Esophagus muscularis mucosa (tissue), 4 donors: ENCODE data around the gene ANKRD65. TPM values are rescaled to one million over a fixed set of nuclear protein-coding genes. Genes with fewer than 3 reads are reported as not detected.

Source experiments
- DNase-seq: peaks from one replicate; pipeline ENCODE4 v3.0.0-alpha.2; 2017; ENCODE audit errors: extremely low spot score
- H3K27ac ChIP-seq, 4 donors: fragments of 200-600 bp; sonication (generic); replicated peaks in 1 of 4; 1 replicate in 3 of 4; 2 replicates in 1 of 4; pipeline ENCODE4 v1.5.1; 2016 to 2019; ENCODE audit warnings: mild to moderate bottlenecking in 1 of 4
- H3K27me3 ChIP-seq, 4 donors: fragments of 200-600 bp; sonication (generic); one replicate each; pipeline versions ENCODE4 v1.5.1 to v1.6.0; 2016 to 2019
- H3K36me3 ChIP-seq, 4 donors: fragments of 200-600 bp; sonication (generic); one replicate each; pipeline ENCODE4 v1.5.1; 2016 to 2019
- H3K4me1 ChIP-seq, 4 donors: fragments of 200-600 bp; sonication (generic); one replicate each; pipeline ENCODE4 v1.5.1; 2016 to 2019
- H3K4me3 ChIP-seq, 4 donors: fragments of 200-600 bp; sonication (generic); 1 replicate in 2 of 4; 2 replicates in 2 of 4; pipeline ENCODE4 v1.5.1; 2016 to 2019; ENCODE audit warnings: mild to moderate bottlenecking in 4 of 4, moderate library complexity in 1 of 4
- H3K9me3 ChIP-seq, 4 donors: fragments of 200-600 bp; sonication (generic); 1 replicate in 3 of 4; 2 replicates in 1 of 4; pipeline ENCODE4 v1.5.1; 2016 to 2019
- CTCF ChIP-seq, 3 experiments: fragments of 200-600 bp in 2 of 3; fragments of 450-650 bp in 1 of 3; sonication (generic) in 2 of 3; IDR thresholded peaks; one replicate each; pipeline ENCODE4 v1.5.1; 2017 to 2019; ENCODE audit warnings: antibody characterized with exemption in 3 of 3, mild to moderate bottlenecking in 2 of 3, moderate library complexity in 1 of 3
- EP300 ChIP-seq: sonication (generic); formaldehyde crosslinking; IDR thresholded peaks from one replicate; pipeline ENCODE4 v1.6.1; 2017; ENCODE audit warnings: antibody characterized with exemption
- POLR2A ChIP-seq: fragments of 450-650 bp; IDR thresholded peaks from one replicate; pipeline ENCODE4 v1.6.1; 2017; ENCODE audit warnings: antibody characterized with exemption, moderate library complexity, mild to moderate bottlenecking, low read depth
- POLR2AphosphoS5 ChIP-seq, 2 donors: sonication (generic); formaldehyde crosslinking; IDR thresholded peaks; one replicate each; pipeline ENCODE4 v1.6.1; 2017; ENCODE audit warnings: antibody characterized with exemption in 2 of 2
- WGBS: methylation state at CpG from one replicate; pipeline ENCODE4 v1.1.5; 2018; 5-methylcytosine and 5-hydroxymethylcytosine counted together
- intact Hi-C: fragments of 100-400 bp; cut with DNase I; formaldehyde crosslinking; loops from one replicate; pipeline ENCODE4 v1.15.1; 2023
- total RNA-seq, 4 donors: library from RNA; depleted of rRNA; stranded (reverse); fragments of >200 nt; gene quantifications; one replicate each; pipeline versions ENCODE4 v1.1.0 to v1.2.1, GENCODE V29; 2016

Gene ANKRD65
- total RNA-seq, 4 donors from 2014 or later, result 8.1 to 19.2 (median 9.8) TPM

GRCh38 chr1:1402072-1402900 lies 18.8 kb downstream of the ANKRD65 start:
- Histone ChIP-seq H3K27ac (peak overlapping the region in 1 of 4 donors; percentile 1), H3K36me3 (peaks cover 34 to 72% (median 64%) of the 10 kb centered on the region in 4 donors), H3K4me1 (peaks cover 38 to 70% (median 53%) of the 10 kb centered on the region in 4 donors)

GRCh38 chr1:1401457-1402010 lies 19.5 kb downstream of the ANKRD65 start:
- Histone ChIP-seq H3K9me3 (no peaks in the 10 kb centered on the region), H3K4me1 (peaks cover 45 to 75% (median 54%) of the 10 kb centered on the region in 4 donors), H3K36me3 (peaks cover 39 to 79% (median 71%) of the 10 kb centered on the region in 4 donors), H3K4me3 (no peak overlapping the region), H3K27me3 (no peaks in the 10 kb centered on the region), H3K27ac (no peak overlapping the region)
- intact Hi-C loops, result loop anchor here (2.0 kb wide), 1 partner anchor 39 kb away; no protein-coding TSS in a partner anchor
- no peak for DNase-seq
- no peak for TF ChIP-seq POLR2A
- TF ChIP-seq CTCF (IDR thresholded peaks at IDR 0.05), result no peak
- TF ChIP-seq POLR2AphosphoS5 (IDR thresholded peaks at IDR 0.05), result no peak
- no peak for TF ChIP-seq EP300
- WGBS, result 89% methylated on average over 7 of the region's 7 CpGs

More at GRCh38 chr1:1402072-1402900, 18.8 kb downstream of the ANKRD65 start:
- intact Hi-C loops, result loop anchor here (2.0 kb wide), 1 partner anchor 39 kb away; no protein-coding TSS in a partner anchor
- no peak for TF ChIP-seq POLR2AphosphoS5 (IDR thresholded peaks at IDR 0.05)
- TF ChIP-seq CTCF (IDR thresholded peaks at IDR 0.05), result peak in 1 of 3 experiments; percentile 43
- 69% methylated on average over 19 of the region's 20 CpGs for WGBS
- Histone ChIP-seq H3K4me3 (no peak overlapping the region), H3K9me3 (no peaks in the 10 kb centered on the region), H3K27me3 (no peaks in the 10 kb centered on the region)
- DNase-seq, result no peak

- intact Hi-C loops, result no loop called here
- no peak for TF ChIP-seq POLR2A
- no peak for TF ChIP-seq EP300
- TF ChIP-seq CTCF (IDR thresholded peaks at IDR 0.05), result no peak
- TF ChIP-seq POLR2AphosphoS5 (IDR thresholded peaks at IDR 0.05), result no peak
- Histone ChIP-seq H3K27me3 (no peaks in the 10 kb centered on the region), H3K4me3 (peak overlapping the region; percentile 87 to 100 (median 97)), H3K4me1 (peaks cover 44 to 70% (median 52%) of the 10 kb centered on the region in 4 donors), H3K36me3 (peaks cover 39 to 80% (median 77%) of the 10 kb centered on the region in 4 donors), H3K27ac (peak overlapping the region in 3 of 4 donors; percentile 85 to 92 (median 88)), H3K9me3 (no peaks in the 10 kb centered on the region)
- WGBS, result 84% methylated on average over 15 of the region's 22 CpGs
- DNase-seq, result no peak
These were observed 20.3 kb downstream of the ANKRD65 start for GRCh38 chr1:1400576-1401456.

- Histone ChIP-seq H3K4me1 (peaks cover 44 to 69% (median 51%) of the 10 kb centered on the region in 4 donors), H3K36me3 (peaks cover 40 to 80% (median 78%) of the 10 kb centered on the region in 4 donors), H3K9me3 (no peaks in the 10 kb centered on the region), H3K4me3 (peak overlapping the region; percentile 87 to 100 (median 97)), H3K27me3 (no peaks in the 10 kb centered on the region), H3K27ac (peak overlapping the region; percentile 85 to 92 (median 88))
- 22% methylated on average over 9 of the region's 34 CpGs for WGBS
- intact Hi-C loops, result loop anchor here (2.0 kb wide), 1 partner anchor 25 kb away; the partner anchor contains the start of gene AURKAIP1
- TF ChIP-seq CTCF (IDR thresholded peaks at IDR 0.05) (no peak), POLR2A (no peak)
- no peak for DNase-seq
These were observed 21.1 kb downstream of the ANKRD65 start for GRCh38 chr1:1399872-1400575.
